Mesendoderm (in vitro differentiated cells): ENCODE measurements around the gene SAA2.

Experiments used
- DNase-seq: peaks from one replicate; pipeline ENCODE4 v3.0.0; 2013
- H2AK5ac ChIP-seq: 2 replicates; pipeline ENCODE4 v1.6.1; 2013; ENCODE audit warnings: low read length, inconsistent platforms
- H2BK120ac ChIP-seq: 2 replicates; pipeline ENCODE4 v1.6.1; 2013; ENCODE audit warnings: low read depth, mild to moderate bottlenecking, low read length, moderate library complexity, mixed read lengths
- H2BK15ac ChIP-seq: replicated peaks from 2 replicates; pipeline ENCODE4 v1.6.1; 2013; ENCODE audit warnings: low read depth, mild to moderate bottlenecking, moderate library complexity
- H2BK5ac ChIP-seq: 2 replicates; pipeline ENCODE4 v1.6.1; 2013; ENCODE audit warnings: low read length, inconsistent platforms
- H3K18ac ChIP-seq: 2 replicates; pipeline ENCODE4 v1.6.1; 2013; ENCODE audit warnings: mild to moderate bottlenecking, low read length, mixed read lengths
- H3K23ac ChIP-seq: one replicate; pipeline ENCODE4 v1.6.1; 2013; ENCODE audit warnings: low read length
- H3K27ac ChIP-seq: 2 replicates; pipeline ENCODE4 v1.5.1; 2013; ENCODE audit warnings: low read depth, mild to moderate bottlenecking, inconsistent platforms, low read length, moderate library complexity
- H3K27me3 ChIP-seq: 2 replicates; pipeline ENCODE4 v1.6.1; 2013; ENCODE audit warnings: low read length, control low read depth, mild to moderate bottlenecking, inconsistent platforms; ENCODE audit not compliant: insufficient read depth, poor library complexity
- H3K36me3 ChIP-seq: 2 replicates; pipeline ENCODE4 v1.6.1; 2013; ENCODE audit warnings: low read length, inconsistent platforms; ENCODE audit not compliant: control insufficient read depth, insufficient read depth
- H3K4ac ChIP-seq: one replicate; pipeline ENCODE4 v1.6.1; 2013; ENCODE audit warnings: low read depth, mild to moderate bottlenecking, low read length, moderate library complexity
- H3K4me1 ChIP-seq: 2 replicates; pipeline ENCODE4 v1.6.1; 2013; ENCODE audit warnings: low read depth, low read length, inconsistent platforms; ENCODE audit not compliant: control insufficient read depth
- H3K4me2 ChIP-seq: 2 replicates; pipeline ENCODE4 v1.6.1; 2013; ENCODE audit warnings: low read length
- H3K4me3 ChIP-seq: 2 replicates; pipeline ENCODE4 v1.5.1; 2013; ENCODE audit warnings: mild to moderate bottlenecking, low read length
- H3K56ac ChIP-seq: one replicate; pipeline ENCODE4 v1.6.1; 2013; ENCODE audit warnings: low read length
- H3K79me1 ChIP-seq: 2 replicates; pipeline ENCODE4 v1.6.1; 2013; ENCODE audit warnings: low read length, inconsistent platforms
- H3K79me2 ChIP-seq: 2 replicates; pipeline ENCODE4 v1.6.1; 2013; ENCODE audit warnings: mild to moderate bottlenecking, low read length; ENCODE audit not compliant: control insufficient read depth, insufficient read depth
- H3K9ac ChIP-seq: 2 replicates; pipeline ENCODE4 v1.6.1; 2013; ENCODE audit warnings: low read length, inconsistent platforms
- H4K5ac ChIP-seq: one replicate; pipeline ENCODE4 v1.6.1; 2013; ENCODE audit warnings: low read length
- H4K8ac ChIP-seq: one replicate; pipeline ENCODE4 v1.6.1; 2013; ENCODE audit warnings: low read depth, mild to moderate bottlenecking, control low read depth, low read length, moderate library complexity
- WGBS: extraction: QIAGEN DNeasy Blood & Tissue Kit; methylation state at CpG from one replicate; pipeline ENCODE4 v1.1.7; 2013; ENCODE audit warnings: low lambda C conversion rate, missing lambda C conversion rate; ENCODE audit not compliant: insufficient coverage; ENCODE audit errors: extremely low coverage; 5-methylcytosine and 5-hydroxymethylcytosine counted together

SAA2 gene

GRCh38 chr11:18235394-18236334 is 12.8 kb downstream of the SAA2 start:
- Histone ChIP-seq H3K4me1 (no peaks in the 10 kb centered on the region), H4K5ac (no peak overlapping the region), H3K4ac (no peak overlapping the region), H3K79me1 (no peaks in the 10 kb centered on the region), H3K27me3 (no peaks in the 10 kb centered on the region), H2BK120ac (no peak overlapping the region), H3K4me3 (no peak overlapping the region), H2BK15ac (no peak overlapping the region), H4K8ac (no peak overlapping the region), H3K23ac (no peak overlapping the region), H2BK5ac (no peak overlapping the region), H3K9ac (no peak overlapping the region), H3K79me2 (no peaks in the 10 kb centered on the region), H3K27ac (no peak overlapping the region), H2AK5ac (no peak overlapping the region), H3K56ac (no peak overlapping the region), H3K18ac (no peak overlapping the region), H3K36me3 (no peaks in the 10 kb centered on the region), H3K4me2 (no peak overlapping the region)
- peak; percentile 21 for DNase-seq
- WGBS = no CpG with 5 or more reads among the region's 8 CpGs

DNA sequence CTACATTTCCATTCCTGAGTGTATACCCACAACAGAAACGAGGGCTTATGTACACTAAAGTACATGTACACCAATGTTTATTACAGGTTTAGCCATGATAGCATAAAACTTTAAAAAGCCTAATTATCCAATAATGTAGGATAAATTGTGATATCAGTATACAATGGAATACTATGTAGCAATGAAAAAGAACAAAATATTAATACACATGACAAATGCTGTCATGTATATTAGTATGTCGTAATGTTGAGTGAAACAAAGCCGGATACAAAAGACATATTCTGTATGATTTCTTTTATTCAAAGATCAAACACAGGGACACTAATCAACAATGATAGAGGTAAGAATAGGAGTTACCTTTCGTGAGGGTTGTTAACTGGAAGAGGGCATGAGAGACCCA is 14.6 kb downstream of the SAA2 start:
- Histone ChIP-seq H3K4me2 (no peak overlapping the region), H3K4me3 (no peak overlapping the region), H3K4ac (no peak overlapping the region), H2BK5ac (no peak overlapping the region), H3K4me1 (no peaks in the 10 kb centered on the region), H3K79me2 (no peaks in the 10 kb centered on the region), H3K27ac (no peak overlapping the region), H3K56ac (no peak overlapping the region), H3K79me1 (no peaks in the 10 kb centered on the region), H2BK15ac (no peak overlapping the region), H3K36me3 (no peaks in the 10 kb centered on the region), H2AK5ac (no peak overlapping the region), H3K18ac (no peak overlapping the region), H4K8ac (no peak overlapping the region), H3K27me3 (no peaks in the 10 kb centered on the region), H3K9ac (no peak overlapping the region), H3K23ac (no peak overlapping the region), H2BK120ac (no peak overlapping the region), H4K5ac (no peak overlapping the region)
- DNase-seq = no peak
- no CpG with 5 or more reads among the region's 4 CpGs for WGBS

DNA sequence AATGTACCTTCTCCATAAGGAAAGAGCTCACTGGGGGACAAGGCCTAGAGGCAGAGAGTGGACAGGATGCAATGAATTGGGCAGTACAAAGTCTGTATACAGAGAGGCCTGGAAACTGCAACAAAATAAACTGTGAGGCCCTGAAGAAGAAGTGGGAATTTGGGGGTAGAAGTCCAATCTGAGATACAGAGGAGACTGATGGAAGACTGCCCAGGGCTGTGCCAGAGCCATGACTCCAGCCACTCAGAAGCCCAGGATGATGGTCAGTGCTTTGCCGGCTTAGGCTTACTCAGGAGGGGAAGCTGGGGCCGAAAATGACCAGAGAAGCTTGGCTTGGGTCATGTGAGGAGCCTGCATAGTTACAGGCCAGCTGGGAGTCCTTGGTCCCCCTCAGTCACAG is 17.6 kb downstream of the SAA2 start:
- no peak overlapping the region for H3K4me3 ChIP-seq
- H3K23ac ChIP-seq = no peak overlapping the region
- no peaks in the 10 kb centered on the region for H3K27me3 ChIP-seq
- H4K8ac ChIP-seq = no peak overlapping the region
- no peak overlapping the region for H3K9ac ChIP-seq
- no peak overlapping the region for H2BK5ac ChIP-seq
- no peaks in the 10 kb centered on the region for H3K79me2 ChIP-seq
- WGBS = no CpG with 5 or more reads among the region's 2 CpGs
- no peak overlapping the region for H3K18ac ChIP-seq
- no peaks in the 10 kb centered on the region for H3K4me1 ChIP-seq
- H2AK5ac ChIP-seq = no peak overlapping the region
- no peak for DNase-seq
- no peaks in the 10 kb centered on the region for H3K79me1 ChIP-seq
- H2BK15ac ChIP-seq = no peak overlapping the region
- H2BK120ac ChIP-seq = no peak overlapping the region
- no peak overlapping the region for H3K56ac ChIP-seq
- H3K36me3 ChIP-seq = no peaks in the 10 kb centered on the region
- H4K5ac ChIP-seq = no peak overlapping the region
- H3K4ac ChIP-seq = no peak overlapping the region
- no peak overlapping the region for H3K27ac ChIP-seq
- no peak overlapping the region for H3K4me2 ChIP-seq

DNA sequence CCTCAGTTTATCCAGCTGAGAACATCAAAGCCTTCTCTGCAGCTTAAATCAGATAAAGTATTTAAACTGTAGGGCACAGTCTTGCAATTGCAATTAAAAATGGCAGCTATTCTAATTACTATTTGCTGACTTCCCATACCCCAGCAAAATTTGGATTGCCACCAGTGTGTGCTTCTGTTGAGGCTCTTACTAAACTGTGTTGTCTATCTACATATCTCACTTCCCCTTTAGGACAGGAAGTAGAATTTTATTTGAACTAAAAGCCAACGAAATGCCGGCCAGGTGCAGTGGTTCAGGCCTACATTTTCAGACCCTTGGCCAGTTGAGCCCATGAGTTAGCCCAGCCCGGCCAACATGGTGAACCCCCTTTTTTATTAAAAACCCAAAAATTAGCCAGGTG is 19.0 kb downstream of the SAA2 start:
- Histone ChIP-seq H3K27ac (no peak overlapping the region), H3K9ac (no peak overlapping the region), H2BK15ac (no peak overlapping the region), H3K79me1 (no peaks in the 10 kb centered on the region), H3K4me3 (no peak overlapping the region), H3K56ac (no peak overlapping the region), H4K5ac (no peak overlapping the region), H2AK5ac (no peak overlapping the region), H3K36me3 (no peaks in the 10 kb centered on the region), H2BK120ac (no peak overlapping the region), H3K18ac (no peak overlapping the region), H3K4me2 (no peak overlapping the region), H3K23ac (no peak overlapping the region), H2BK5ac (no peak overlapping the region), H3K79me2 (no peaks in the 10 kb centered on the region), H3K4me1 (no peaks in the 10 kb centered on the region), H3K27me3 (no peaks in the 10 kb centered on the region), H3K4ac (no peak overlapping the region), H4K8ac (no peak overlapping the region)
- DNase-seq = no peak
- no CpG with 5 or more reads among the region's 3 CpGs for WGBS

GRCh38 chr11:18225913-18226312 is 22.6 kb downstream of the SAA2 start:
- WGBS = no CpG with 5 or more reads among the region's 2 CpGs
- H3K36me3 ChIP-seq = no peaks in the 10 kb centered on the region
- no peak overlapping the region for H3K4me2 ChIP-seq
- no peak overlapping the region for H4K5ac ChIP-seq
- no peak overlapping the region for H2AK5ac ChIP-seq
- H3K4me3 ChIP-seq = no peak overlapping the region
- no peaks in the 10 kb centered on the region for H3K4me1 ChIP-seq
- H3K27ac ChIP-seq = no peak overlapping the region
- H3K79me1 ChIP-seq = no peaks in the 10 kb centered on the region
- H3K23ac ChIP-seq = no peak overlapping the region
- H3K56ac ChIP-seq = no peak overlapping the region
- no peaks in the 10 kb centered on the region for H3K79me2 ChIP-seq
- no peak overlapping the region for H3K9ac ChIP-seq
- H2BK120ac ChIP-seq = no peak overlapping the region
- no peak overlapping the region for H2BK5ac ChIP-seq
- no peak overlapping the region for H3K18ac ChIP-seq
- no peak overlapping the region for H3K4ac ChIP-seq
- DNase-seq = no peak
- H4K8ac ChIP-seq = no peak overlapping the region
- no peak overlapping the region for H2BK15ac ChIP-seq
- no peaks in the 10 kb centered on the region for H3K27me3 ChIP-seq
